Panc1 (cell line): ENCODE measurements around the gene RNU6-8. TPM values are rescaled to one million over a fixed set of nuclear protein-coding genes. Genes with fewer than 3 reads are reported as not detected.

Experiments used
- ATAC-seq: fragments of 200-7000 bp; cut with Tn5 transposase; 2 replicates; pipeline ENCODE4 v1.9.1; 2020; ENCODE audit warnings: mild to moderate bottlenecking, moderate library complexity
- BruUV-seq: library from RNA; stranded (reverse); fragments of 400-500 nt; replicated peaks from 2 replicates; lab custom pipeline; 2021; lab: Mats Ljungman, UMichigan
- CTCF ChIA-PET: fragments of 300-600 bp; sonication (Branson Sonifier 250); formaldehyde crosslinking; loops from one replicate; lab custom pipeline; 2022; ENCODE audit warnings: antibody characterized with exemption; lab: Charles Lee
- POLR2A ChIA-PET: fragments of 300-600 bp; sonication (Branson Sonifier 250); formaldehyde crosslinking; loops from one replicate; lab custom pipeline; 2022; ENCODE audit warnings: antibody characterized with exemption; lab: Charles Lee
- DNase-seq: peaks from one replicate; pipeline ENCODE4 v3.0.0-alpha.2; 2010; ENCODE audit warnings: low read depth, low spot score
- H3K27ac ChIP-seq: 2 replicates; pipeline ENCODE4 v1.5.1; 2011; ENCODE audit warnings: mild to moderate bottlenecking, low read length, inconsistent platforms
- H3K27me3 ChIP-seq: fragments of 200-500 bp; sonication (Bioruptor generic); 2 replicates; pipeline ENCODE4 v1.6.0; 2014; ENCODE audit warnings: low read length, inconsistent platforms; ENCODE audit not compliant: control insufficient read depth, insufficient read depth
- H3K36me3 ChIP-seq: fragments of 200-500 bp; sonication (Bioruptor generic); 2 replicates; pipeline ENCODE4 v1.5.1; 2014; ENCODE audit warnings: inconsistent platforms, mild to moderate bottlenecking, low read length, moderate library complexity; ENCODE audit not compliant: control insufficient read depth, insufficient read depth
- H3K4me1 ChIP-seq: 2 replicates; pipeline ENCODE4 v1.5.1; 2011; ENCODE audit warnings: inconsistent platforms, mild to moderate bottlenecking, low read length, moderate library complexity; ENCODE audit not compliant: control insufficient read depth, insufficient read depth
- H3K4me3 ChIP-seq, 2 experiments: 2 replicates each; pipeline ENCODE4 v1.5.1; 2011 to 2012; ENCODE audit warnings: low read depth in 2 of 2, low read length in 2 of 2, mild to moderate bottlenecking in 2 of 2, inconsistent platforms in 1 of 2, moderate library complexity in 1 of 2
- H3K9me3 ChIP-seq: fragments of 200-500 bp; sonication (Bioruptor generic); 2 replicates; pipeline ENCODE4 v1.5.1; 2014; ENCODE audit warnings: low read depth, mild to moderate bottlenecking, inconsistent platforms, low read length, moderate library complexity; ENCODE audit not compliant: control insufficient read depth, insufficient read depth
- CTCF ChIP-seq: fragments of 450-650 bp; IDR thresholded peaks from 2 replicates; pipeline ENCODE4 v1.5.1; 2017; ENCODE audit warnings: mild to moderate bottlenecking
- POLR2AphosphoS5 ChIP-seq: IDR thresholded peaks from 2 replicates; pipeline ENCODE4 v1.6.1; 2012; ENCODE audit warnings: mild to moderate bottlenecking, low read depth, low read length, moderate library complexity
- REST ChIP-seq, 2 experiments: IDR thresholded peaks; 2 replicates each; pipeline ENCODE4 v1.6.1; 2011 to 2012; ENCODE audit warnings: low read depth in 2 of 2, control low read depth in 1 of 2, low read length in 1 of 2, mild to moderate bottlenecking in 1 of 2, moderate library complexity in 1 of 2; ENCODE audit not compliant: insufficient read depth in 1 of 2
- SIN3A ChIP-seq: IDR thresholded peaks from 2 replicates; pipeline ENCODE4 v1.6.1; 2012; ENCODE audit warnings: low read depth, mild to moderate bottlenecking, low read length, moderate library complexity, borderline replicate concordance; ENCODE audit not compliant: insufficient read depth
- TCF7L2 ChIP-seq: IDR thresholded peaks from 2 replicates; pipeline ENCODE4 v1.6.1; 2011; ENCODE audit warnings: mild to moderate bottlenecking, low read depth, low read length, inconsistent platforms
- in situ Hi-C: cut with HindIII; loops from 2 replicates; pipeline ENCODE4 v1.10.0; 2016; ENCODE audit warnings: low sequenced_read_pairs, low pct_unique_long_range_greater_than_20kb
- intact Hi-C: fragments of 100-400 bp; cut with micrococcal nuclease; formaldehyde crosslinking; loops from one replicate; pipeline ENCODE4 v1.10.0; 2022; ENCODE audit not compliant: unreplicated experiment
- total RNA-seq: library from RNA; stranded (reverse); gene quantifications from one replicate; pipeline ENCODE4 v1.2.1, GENCODE V29; 2021; ENCODE audit not compliant: unreplicated experiment

Gene RNU6-8
- total RNA-seq, 1 experiment from 2014 or later, result not detected

GRCh38 chr14:32190673-32191072 is 12.4 kb downstream of the RNU6-8 start:
- H3K27me3 ChIP-seq, result no peaks in the 10 kb centered on the region; the same call in 1 of the 2 replicates
- H3K36me3 ChIP-seq, result no peaks in the 10 kb centered on the region
- H3K27ac ChIP-seq, result no peak overlapping the region
- POLR2A ChIA-PET, result no interaction called here
- H3K4me1 ChIP-seq, result no peaks in the 10 kb centered on the region
- H3K4me3 ChIP-seq, result no peak overlapping the region
- no peaks in the 10 kb centered on the region for H3K9me3 ChIP-seq
- no TSS peak for BruUV-seq
- CTCF ChIA-PET, result no interaction called here
- TF ChIP-seq SIN3A (no peak), CTCF (no peak), POLR2AphosphoS5 (no peak), TCF7L2 (no peak), REST (IDR thresholded peaks at IDR 0.05; ENCODE audit: insufficient read depth in 1 of 2, low read depth in 2 of 2, low read length in 1 of 2) (no peak)
- ATAC-seq (no peak), DNase-seq (no peak)
- in situ Hi-C loops (no loop called here), intact Hi-C loops (no loop called here)

GRCh38 chr14:32189811-32190210 is 13.3 kb downstream of the RNU6-8 start:
- intact Hi-C loops, result no loop called here
- no peak overlapping the region for H3K27ac ChIP-seq
- ATAC-seq, result no peak

More at GRCh38 chr14:32189811-32190210, 13.3 kb downstream of the RNU6-8 start:
- DNase-seq, result no peak
- TF ChIP-seq CTCF (no peak), TCF7L2 (no peak), REST (IDR thresholded peaks at IDR 0.05; ENCODE audit: insufficient read depth in 1 of 2, low read depth in 2 of 2, low read length in 1 of 2) (no peak), POLR2AphosphoS5 (no peak), SIN3A (no peak)
- H3K4me1 ChIP-seq, result no peaks in the 10 kb centered on the region
- H3K27me3 ChIP-seq, result no peaks in the 10 kb centered on the region
- in situ Hi-C loops, result no loop called here
- ChIA-PET POLR2A (no interaction called here), CTCF (interaction anchor here (0.7 kb wide), 1 partner anchor 61 kb away, joined by 3 read pairs; no protein-coding TSS in a partner anchor)
- no peaks in the 10 kb centered on the region for H3K36me3 ChIP-seq
- no peaks in the 10 kb centered on the region for H3K9me3 ChIP-seq
- BruUV-seq, result no TSS peak
- H3K4me3 ChIP-seq, result no peak overlapping the region
